ENCODE measurements around the gene ZKSCAN1. TPM values are rescaled to one million over a fixed set of nuclear protein-coding genes. Genes with fewer than 3 reads are reported as not detected.

Gene ZKSCAN1
- polyA plus RNA-seq, 3 donors, result 10.4 to 24.3 (median 10.7) TPM

DNA sequence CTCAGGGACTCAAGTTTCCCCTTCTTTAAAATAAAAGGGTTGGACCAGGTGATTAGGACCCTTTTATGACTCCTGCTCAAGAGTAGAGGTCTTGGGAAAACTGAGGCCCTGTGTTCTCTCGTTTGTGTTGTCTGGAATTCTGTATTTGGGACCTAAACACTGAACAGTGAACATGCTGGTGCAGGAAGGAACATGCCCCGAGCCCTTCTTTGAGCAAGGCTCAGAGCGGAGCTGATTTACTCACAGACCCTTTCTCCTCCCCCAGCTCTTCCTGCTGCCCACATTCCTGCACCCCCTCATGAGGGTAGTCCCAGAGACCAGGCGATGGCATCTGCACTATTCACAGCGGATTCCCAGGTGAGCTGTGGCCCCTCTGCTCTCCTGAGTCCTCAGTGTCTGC is 14.2 kb downstream of the ZKSCAN1 start:
- H3K27me3 Mint-ChIP-seq (ENCODE audit: low read depth in 3 of 3), result peaks cover 0 to 4% (median 2%) of the 10 kb centered on the region in 3 donors
- Histone ChIP-seq H2AFZ (ENCODE audit: insufficient read depth, low read depth, low read length, poor library complexity, severe bottlenecking) (no peak overlapping the region), H3K27ac (ENCODE audit: low read depth in 1 of 2, low read length in 2 of 2) (no peak overlapping the region), H3K4me3 (replicated peaks in 1 of 3; ENCODE audit: low read depth in 2 of 3, low read length in 3 of 3) (no peak overlapping the region), H3K9ac (ENCODE audit: insufficient read depth, low read length, poor library complexity, severe bottlenecking) (no peak overlapping the region), H3K27me3 (ENCODE audit: control insufficient read depth in 2 of 2, insufficient read depth in 2 of 2, low read length in 2 of 2) (no peaks in the 10 kb centered on the region), H3K36me3 (replicated peaks in 1 of 2; ENCODE audit: control insufficient read depth in 1 of 2, insufficient read depth in 2 of 2, low read length in 2 of 2) (peaks cover 77 to 96% of the 10 kb centered on the region in 2 donors), H3K9me3 (replicated peaks in 1 of 2; ENCODE audit: control insufficient read depth in 1 of 2, insufficient read depth in 1 of 2, low read length in 2 of 2) (no peaks in the 10 kb centered on the region), H3K79me2 (ENCODE audit: insufficient read depth, low read length) (no peaks in the 10 kb centered on the region), H3K4me1 (ENCODE audit: control insufficient read depth in 1 of 2, insufficient read depth in 2 of 2, low read length in 2 of 2) (no peaks in the 10 kb centered on the region), H4K20me1 (ENCODE audit: insufficient read depth, low read length) (no peaks in the 10 kb centered on the region), H3K4me2 (replicated peaks; ENCODE audit: extremely low read depth, low read length, poor library complexity, severe bottlenecking) (no peak overlapping the region)
- intact Hi-C loops (cut with micrococcal nuclease), result no loop called here
- 97% methylated on average over 3 of the region's 5 CpGs for WGBS (ENCODE audit: insufficient coverage)
- peaks cover 70 to 91% of the 10 kb centered on the region in 2 donors for H3K36me3 Mint-ChIP-seq
- H3K27ac Mint-ChIP-seq, result peak overlapping the region in 3 of 7 donors; percentile 8 to 33 (median 23)
- no peak overlapping the region for H3K4me3 Mint-ChIP-seq
- TF ChIP-seq, protein P1, sequence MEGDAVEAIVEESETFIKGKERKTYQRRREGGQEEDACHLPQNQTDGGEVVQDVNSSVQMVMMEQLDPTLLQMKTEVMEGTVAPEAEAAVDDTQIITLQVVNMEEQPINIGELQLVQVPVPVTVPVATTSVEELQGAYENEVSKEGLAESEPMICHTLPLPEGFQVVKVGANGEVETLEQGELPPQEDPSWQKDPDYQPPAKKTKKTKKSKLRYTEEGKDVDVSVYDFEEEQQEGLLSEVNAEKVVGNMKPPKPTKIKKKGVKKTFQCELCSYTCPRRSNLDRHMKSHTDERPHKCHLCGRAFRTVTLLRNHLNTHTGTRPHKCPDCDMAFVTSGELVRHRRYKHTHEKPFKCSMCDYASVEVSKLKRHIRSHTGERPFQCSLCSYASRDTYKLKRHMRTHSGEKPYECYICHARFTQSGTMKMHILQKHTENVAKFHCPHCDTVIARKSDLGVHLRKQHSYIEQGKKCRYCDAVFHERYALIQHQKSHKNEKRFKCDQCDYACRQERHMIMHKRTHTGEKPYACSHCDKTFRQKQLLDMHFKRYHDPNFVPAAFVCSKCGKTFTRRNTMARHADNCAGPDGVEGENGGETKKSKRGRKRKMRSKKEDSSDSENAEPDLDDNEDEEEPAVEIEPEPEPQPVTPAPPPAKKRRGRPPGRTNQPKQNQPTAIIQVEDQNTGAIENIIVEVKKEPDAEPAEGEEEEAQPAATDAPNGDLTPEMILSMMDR (IDR thresholded peaks at IDR 0.05), result no peak
- no peaks in the 10 kb centered on the region for H3K4me1 Mint-ChIP-seq
- no peak for DNase-seq
- H3K9me3 Mint-ChIP-seq, result no peaks in the 10 kb centered on the region

DNA sequence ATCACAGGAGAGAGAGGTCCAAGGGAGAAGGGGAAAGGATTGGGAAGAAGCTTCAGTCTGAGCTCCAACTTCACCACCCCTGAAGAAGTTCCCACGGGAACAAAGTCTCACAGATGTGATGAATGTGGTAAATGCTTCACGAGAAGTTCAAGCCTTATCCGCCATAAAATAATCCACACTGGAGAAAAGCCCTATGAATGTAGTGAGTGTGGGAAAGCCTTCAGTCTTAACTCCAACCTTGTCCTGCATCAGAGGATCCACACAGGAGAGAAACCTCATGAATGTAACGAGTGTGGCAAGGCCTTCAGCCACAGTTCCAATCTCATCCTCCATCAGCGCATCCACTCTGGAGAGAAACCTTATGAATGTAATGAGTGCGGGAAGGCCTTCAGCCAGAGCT is 18.1 kb downstream of the ZKSCAN1 start:
- no CpG with 5 or more reads among the region's 6 CpGs for WGBS (ENCODE audit: insufficient coverage)
- Mint-ChIP-seq H3K4me1 (no peaks in the 10 kb centered on the region), H3K36me3 (peaks cover 78 to 90% of the 10 kb centered on the region in 2 donors), H3K27me3 (ENCODE audit: low read depth in 3 of 3) (peaks cover 0 to 2% (median 0%) of the 10 kb centered on the region in 3 donors), H3K4me3 (no peak overlapping the region), H3K27ac (peak overlapping the region in 1 of 7 donors; percentile 10), H3K9me3 (no peaks in the 10 kb centered on the region)
- no peak overlapping the region for H3K4me3 ChIP-seq (replicated peaks in 1 of 3; ENCODE audit: low read depth in 2 of 3, low read length in 3 of 3)
- H2AFZ ChIP-seq (ENCODE audit: insufficient read depth, low read depth, low read length, poor library complexity, severe bottlenecking), result no peak overlapping the region
- TF ChIP-seq, protein P1 (IDR thresholded peaks at IDR 0.05), result no peak
- H3K27me3 ChIP-seq (ENCODE audit: control insufficient read depth in 2 of 2, insufficient read depth in 2 of 2, low read length in 2 of 2), result no peaks in the 10 kb centered on the region
- H3K36me3 ChIP-seq (replicated peaks in 1 of 2; ENCODE audit: control insufficient read depth in 1 of 2, insufficient read depth in 2 of 2, low read length in 2 of 2), result peaks cover 69 to 97% of the 10 kb centered on the region in 2 donors
- H3K4me2 ChIP-seq (replicated peaks; ENCODE audit: extremely low read depth, low read length, poor library complexity, severe bottlenecking), result no peak overlapping the region
- DNase-seq, result no peak
- H3K79me2 ChIP-seq (ENCODE audit: insufficient read depth, low read length), result no peaks in the 10 kb centered on the region
- H3K9ac ChIP-seq (ENCODE audit: insufficient read depth, low read length, poor library complexity, severe bottlenecking), result no peak overlapping the region
- intact Hi-C loops (cut with micrococcal nuclease), result no loop called here
- no peaks in the 10 kb centered on the region for H3K4me1 ChIP-seq (ENCODE audit: control insufficient read depth in 1 of 2, insufficient read depth in 2 of 2, low read length in 2 of 2)
- no peaks in the 10 kb centered on the region for H3K9me3 ChIP-seq (replicated peaks in 1 of 2; ENCODE audit: control insufficient read depth in 1 of 2, insufficient read depth in 1 of 2, low read length in 2 of 2)
- H3K27ac ChIP-seq (ENCODE audit: low read depth in 1 of 2, low read length in 2 of 2), result no peak overlapping the region
- H4K20me1 ChIP-seq (ENCODE audit: insufficient read depth, low read length), result no peaks in the 10 kb centered on the region
